Suprapubic skin (tissue), 4 donors: Measurements from ENCODE around the gene TIMM44.
"Not testable (repeated sequence)": the region's sequence is repeated elsewhere in the genome, so short reads cannot be mapped to it uniquely, and the experiment has no call there.

ENCODE experiments used
- CTCF ChIP-seq, 2 donors: fragments of 200-600 bp in 1 of 2; fragments of 450-650 bp in 1 of 2; sonication (generic) in 1 of 2; IDR thresholded peaks; one replicate each; pipeline ENCODE4 v1.5.1; 2016 to 2019; ENCODE audit warnings: antibody characterized with exemption in 2 of 2, mild to moderate bottlenecking in 1 of 2, moderate library complexity in 1 of 2
- POLR2A ChIP-seq, 2 donors: fragments of 450-650 bp; IDR thresholded peaks; one replicate each; pipeline ENCODE4 v1.6.1; 2017; ENCODE audit warnings: antibody characterized with exemption in 2 of 2, mild to moderate bottlenecking in 2 of 2, moderate library complexity in 2 of 2
- POLR2AphosphoS5 ChIP-seq, 3 donors: sonication (generic); formaldehyde crosslinking; IDR thresholded peaks; one replicate each; pipeline ENCODE4 v1.6.1; 2017; ENCODE audit warnings: antibody characterized with exemption in 3 of 3

GRCh38 chr19:7893362-7894101 lies 49.9 kb downstream of the TIMM44 start:
- not testable (repeated sequence) for TF ChIP-seq POLR2A, POLR2AphosphoS5, CTCF (IDR thresholded peaks at IDR 0.05)
